ENCODE measurements around the gene SLC9C1. TPM values are rescaled to one million over a fixed set of nuclear protein-coding genes. Genes with fewer than 3 reads are reported as not detected.

Gene SLC9C1
- total and polyA plus RNA-seq, 2 of the 13 experiments (the other 11 are each of a cell fraction or from before 2014, with no cell fraction given): not detected

DNA sequence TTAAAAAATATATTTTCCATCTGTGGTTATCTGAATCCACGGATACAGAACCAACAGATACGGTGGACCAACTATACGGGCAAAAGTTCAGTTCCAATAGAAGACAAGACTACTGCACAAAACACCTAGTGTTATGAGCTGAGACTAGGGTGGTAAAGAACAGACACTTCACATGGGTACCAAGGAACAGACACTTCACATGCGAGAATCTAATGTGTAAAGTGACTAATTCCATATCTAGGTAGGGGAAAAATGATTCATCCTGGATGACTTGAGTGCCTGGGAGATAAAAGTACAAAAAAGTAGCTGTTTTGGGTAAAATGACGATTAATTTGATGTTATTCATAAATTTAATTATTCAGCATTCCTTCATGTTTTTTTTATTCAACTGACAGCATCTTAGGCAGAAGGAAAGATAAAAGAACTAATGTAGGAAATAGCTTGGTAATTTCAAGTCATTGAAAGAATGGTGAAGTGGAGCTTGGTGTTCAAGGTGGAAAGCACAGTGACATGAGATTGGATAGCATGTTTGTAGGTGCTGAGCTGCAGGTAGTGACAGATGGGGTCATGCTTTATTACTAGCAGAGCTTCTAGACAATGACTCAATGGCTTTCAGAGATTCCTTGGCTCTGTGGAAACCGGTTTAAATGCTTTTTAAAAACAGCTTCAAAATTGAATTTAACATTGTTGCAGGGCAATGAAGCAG lies 44.2 kb upstream of the SLC9C1 start:
- no TSS peak for BruUV-seq (replicated peaks)
- in situ Hi-C loops (cut with HindIII; ENCODE audit: extremely low pct_ligation_motif_present, low pct_unique_long_range_greater_than_20kb) (no loop called here), intact Hi-C loops (cut with micrococcal nuclease; ENCODE audit: unreplicated experiment) (no loop called here)
- ATAC-seq (no peak), FAIRE-seq (no peak), DNase-seq (ENCODE audit: low spot score) (no peak)
- Histone ChIP-seq H3K27me3 (ENCODE audit: control insufficient read depth in 1 of 2, insufficient read depth in 2 of 2, low read length in 2 of 2) (peaks cover 0 to 14% of the 10 kb centered on the region in 2 experiments; a peak in 3 of 5 replicates), H2AFZ (ENCODE audit: low read length) (no peak overlapping the region), H3K4me3 (replicated peaks in 1 of 3; ENCODE audit: insufficient read depth in 1 of 3, low read depth in 2 of 3, low read length in 3 of 3) (no peak overlapping the region), H3K27ac (ENCODE audit: extremely low read length, insufficient read depth, low read length) (no peak overlapping the region), H3K4me1 (ENCODE audit: insufficient read depth, low read length) (no peaks in the 10 kb centered on the region), H3K36me3 (replicated peaks in 1 of 2; ENCODE audit: control insufficient read depth in 1 of 2, insufficient read depth in 2 of 2, low read length in 2 of 2) (no peaks in the 10 kb centered on the region), H3K9me3 (ENCODE audit: low read length) (no peaks in the 10 kb centered on the region), H3K4me2 (ENCODE audit: low read depth, low read length) (no peak overlapping the region), H4K20me1 (ENCODE audit: insufficient read depth, low read length) (no peaks in the 10 kb centered on the region), H3K79me2 (ENCODE audit: insufficient read depth, low read length) (no peaks in the 10 kb centered on the region), H3K9ac (ENCODE audit: insufficient read depth, low read depth, low read length) (no peak overlapping the region)
- ChIA-PET CTCF (ENCODE audit: low intra/inter-chr PET ratio, low total read pairs) (no interaction called here), POLR2A (no interaction called here)
- 10% methylated on average over 6 of the region's 6 CpGs for WGBS (ENCODE audit: low lambda C conversion rate)
- TF ChIP-seq CHCHD3 (CRISPR knock-in tag; IDR thresholded peaks at IDR 0.05): no peak
- TF ChIP-seq ZNF460 (CRISPR knock-in tag; IDR thresholded peaks at IDR 0.05; ENCODE audit: borderline replicate concordance): no peak
- TF ChIP-seq, protein P1, sequence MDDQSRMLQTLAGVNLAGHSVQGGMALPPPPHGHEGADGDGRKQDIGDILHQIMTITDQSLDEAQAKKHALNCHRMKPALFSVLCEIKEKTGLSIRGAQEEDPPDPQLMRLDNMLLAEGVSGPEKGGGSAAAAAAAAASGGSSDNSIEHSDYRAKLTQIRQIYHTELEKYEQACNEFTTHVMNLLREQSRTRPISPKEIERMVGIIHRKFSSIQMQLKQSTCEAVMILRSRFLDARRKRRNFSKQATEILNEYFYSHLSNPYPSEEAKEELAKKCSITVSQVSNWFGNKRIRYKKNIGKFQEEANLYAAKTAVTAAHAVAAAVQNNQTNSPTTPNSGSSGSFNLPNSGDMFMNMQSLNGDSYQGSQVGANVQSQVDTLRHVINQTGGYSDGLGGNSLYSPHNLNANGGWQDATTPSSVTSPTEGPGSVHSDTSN (CRISPR knock-in tag; IDR thresholded peaks at IDR 0.05; ENCODE audit: borderline replicate concordance): no peak
- no peak for TF ChIP-seq ZNF232 (CRISPR knock-in tag; IDR thresholded peaks at IDR 0.05; ENCODE audit: borderline replicate concordance)
- TF ChIP-seq, protein P2, sequence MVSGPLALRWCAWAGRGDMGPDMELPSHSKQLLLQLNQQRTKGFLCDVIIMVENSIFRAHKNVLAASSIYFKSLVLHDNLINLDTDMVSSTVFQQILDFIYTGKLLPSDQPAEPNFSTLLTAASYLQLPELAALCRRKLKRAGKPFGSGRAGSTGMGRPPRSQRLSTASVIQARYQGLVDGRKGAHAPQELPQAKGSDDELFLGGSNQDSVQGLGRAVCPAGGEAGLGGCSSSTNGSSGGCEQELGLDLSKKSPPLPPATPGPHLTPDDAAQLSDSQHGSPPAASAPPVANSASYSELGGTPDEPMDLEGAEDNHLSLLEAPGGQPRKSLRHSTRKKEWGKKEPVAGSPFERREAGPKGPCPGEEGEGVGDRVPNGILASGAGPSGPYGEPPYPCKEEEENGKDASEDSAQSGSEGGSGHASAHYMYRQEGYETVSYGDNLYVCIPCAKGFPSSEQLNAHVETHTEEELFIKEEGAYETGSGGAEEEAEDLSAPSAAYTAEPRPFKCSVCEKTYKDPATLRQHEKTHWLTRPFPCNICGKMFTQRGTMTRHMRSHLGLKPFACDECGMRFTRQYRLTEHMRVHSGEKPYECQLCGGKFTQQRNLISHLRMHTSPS (CRISPR knock-in tag; IDR thresholded peaks at IDR 0.05; ENCODE audit: low read depth): no peak
- TF ChIP-seq, protein P3, sequence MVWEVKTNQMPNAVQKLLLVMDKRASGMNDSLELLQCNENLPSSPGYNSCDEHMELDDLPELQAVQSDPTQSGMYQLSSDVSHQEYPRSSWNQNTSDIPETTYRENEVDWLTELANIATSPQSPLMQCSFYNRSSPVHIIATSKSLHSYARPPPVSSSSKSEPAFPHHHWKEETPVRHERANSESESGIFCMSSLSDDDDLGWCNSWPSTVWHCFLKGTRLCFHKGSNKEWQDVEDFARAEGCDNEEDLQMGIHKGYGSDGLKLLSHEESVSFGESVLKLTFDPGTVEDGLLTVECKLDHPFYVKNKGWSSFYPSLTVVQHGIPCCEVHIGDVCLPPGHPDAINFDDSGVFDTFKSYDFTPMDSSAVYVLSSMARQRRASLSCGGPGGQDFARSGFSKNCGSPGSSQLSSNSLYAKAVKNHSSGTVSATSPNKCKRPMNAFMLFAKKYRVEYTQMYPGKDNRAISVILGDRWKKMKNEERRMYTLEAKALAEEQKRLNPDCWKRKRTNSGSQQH (CRISPR knock-in tag; IDR thresholded peaks at IDR 0.05; ENCODE audit: low read depth): no peak
- TF ChIP-seq ZNF431 (CRISPR knock-in tag; IDR thresholded peaks at IDR 0.05; ENCODE audit: borderline replicate concordance, low read depth): no peak
- TF ChIP-seq, protein P4, sequence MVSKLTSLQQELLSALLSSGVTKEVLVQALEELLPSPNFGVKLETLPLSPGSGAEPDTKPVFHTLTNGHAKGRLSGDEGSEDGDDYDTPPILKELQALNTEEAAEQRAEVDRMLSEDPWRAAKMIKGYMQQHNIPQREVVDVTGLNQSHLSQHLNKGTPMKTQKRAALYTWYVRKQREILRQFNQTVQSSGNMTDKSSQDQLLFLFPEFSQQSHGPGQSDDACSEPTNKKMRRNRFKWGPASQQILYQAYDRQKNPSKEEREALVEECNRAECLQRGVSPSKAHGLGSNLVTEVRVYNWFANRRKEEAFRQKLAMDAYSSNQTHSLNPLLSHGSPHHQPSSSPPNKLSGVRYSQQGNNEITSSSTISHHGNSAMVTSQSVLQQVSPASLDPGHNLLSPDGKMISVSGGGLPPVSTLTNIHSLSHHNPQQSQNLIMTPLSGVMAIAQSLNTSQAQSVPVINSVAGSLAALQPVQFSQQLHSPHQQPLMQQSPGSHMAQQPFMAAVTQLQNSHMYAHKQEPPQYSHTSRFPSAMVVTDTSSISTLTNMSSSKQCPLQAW (CRISPR knock-in tag; IDR thresholded peaks at IDR 0.05): no peak
- TF ChIP-seq RFX1 (IDR thresholded peaks at IDR 0.05): no peak
- TF ChIP-seq, protein P5, sequence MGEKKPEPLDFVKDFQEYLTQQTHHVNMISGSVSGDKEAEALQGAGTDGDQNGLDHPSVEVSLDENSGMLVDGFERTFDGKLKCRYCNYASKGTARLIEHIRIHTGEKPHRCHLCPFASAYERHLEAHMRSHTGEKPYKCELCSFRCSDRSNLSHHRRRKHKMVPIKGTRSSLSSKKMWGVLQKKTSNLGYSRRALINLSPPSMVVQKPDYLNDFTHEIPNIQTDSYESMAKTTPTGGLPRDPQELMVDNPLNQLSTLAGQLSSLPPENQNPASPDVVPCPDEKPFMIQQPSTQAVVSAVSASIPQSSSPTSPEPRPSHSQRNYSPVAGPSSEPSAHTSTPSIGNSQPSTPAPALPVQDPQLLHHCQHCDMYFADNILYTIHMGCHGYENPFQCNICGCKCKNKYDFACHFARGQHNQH (CRISPR knock-in tag; IDR thresholded peaks at IDR 0.05): no peak
- TF ChIP-seq NR1H2 (CRISPR knock-in tag; IDR thresholded peaks at IDR 0.05; ENCODE audit: borderline replicate concordance, low read depth): no peak
- no peak for TF ChIP-seq SMAD9 (CRISPR knock-in tag; IDR thresholded peaks at IDR 0.05)
- no peak for TF ChIP-seq NCOA5 (CRISPR knock-in tag; IDR thresholded peaks at IDR 0.05)
- TF ChIP-seq, protein P6, sequence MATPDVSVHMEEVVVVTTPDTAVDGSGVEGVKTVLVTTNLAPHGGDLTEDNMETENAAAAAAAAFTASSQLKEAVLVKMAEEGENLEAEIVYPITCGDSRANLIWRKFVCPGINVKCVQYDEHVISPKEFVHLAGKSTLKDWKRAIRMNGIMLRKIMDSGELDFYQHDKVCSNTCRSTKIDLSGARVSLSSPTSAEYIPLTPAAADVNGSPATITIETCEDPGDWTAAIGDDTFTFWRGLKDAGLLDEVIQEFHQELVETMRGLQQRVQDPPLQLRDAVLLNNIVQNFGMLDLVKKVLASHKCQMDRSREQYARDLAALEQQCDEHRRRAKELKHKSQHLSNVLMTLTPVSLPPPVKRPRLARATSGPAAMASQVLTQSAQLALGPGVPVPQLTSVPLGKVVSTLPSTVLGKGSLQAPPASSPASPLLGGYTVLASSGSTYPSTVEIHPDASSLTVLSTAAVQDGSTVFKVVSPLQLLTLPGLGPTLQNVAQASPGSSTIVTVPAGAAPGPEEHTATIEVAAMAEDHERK (CRISPR knock-in tag; IDR thresholded peaks at IDR 0.05; ENCODE audit: low read depth): no peak
